ENCODE data around the gene TMCO4.

DNA sequence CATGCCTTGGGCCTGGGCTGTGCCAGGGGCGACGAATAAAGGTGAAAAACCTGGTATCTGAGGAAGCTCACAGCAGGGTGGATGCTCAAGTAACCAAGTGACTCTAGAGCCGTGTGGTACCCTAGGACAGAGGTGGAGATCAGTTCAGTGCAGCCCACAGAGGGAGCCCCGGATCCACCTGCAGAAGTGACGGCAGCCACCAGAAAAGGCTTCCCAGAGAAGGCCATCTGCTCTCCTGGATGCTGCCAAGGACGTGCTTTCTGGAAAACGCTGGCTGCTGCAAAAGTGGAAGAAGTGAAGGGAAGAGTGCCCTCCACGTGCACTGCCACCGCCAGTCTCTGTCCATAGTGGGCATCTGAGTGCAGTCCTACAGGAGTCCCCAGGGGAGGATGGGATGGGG, 27.7 kb downstream of the TMCO4 start:
- TF ChIP-seq, protein P1, sequence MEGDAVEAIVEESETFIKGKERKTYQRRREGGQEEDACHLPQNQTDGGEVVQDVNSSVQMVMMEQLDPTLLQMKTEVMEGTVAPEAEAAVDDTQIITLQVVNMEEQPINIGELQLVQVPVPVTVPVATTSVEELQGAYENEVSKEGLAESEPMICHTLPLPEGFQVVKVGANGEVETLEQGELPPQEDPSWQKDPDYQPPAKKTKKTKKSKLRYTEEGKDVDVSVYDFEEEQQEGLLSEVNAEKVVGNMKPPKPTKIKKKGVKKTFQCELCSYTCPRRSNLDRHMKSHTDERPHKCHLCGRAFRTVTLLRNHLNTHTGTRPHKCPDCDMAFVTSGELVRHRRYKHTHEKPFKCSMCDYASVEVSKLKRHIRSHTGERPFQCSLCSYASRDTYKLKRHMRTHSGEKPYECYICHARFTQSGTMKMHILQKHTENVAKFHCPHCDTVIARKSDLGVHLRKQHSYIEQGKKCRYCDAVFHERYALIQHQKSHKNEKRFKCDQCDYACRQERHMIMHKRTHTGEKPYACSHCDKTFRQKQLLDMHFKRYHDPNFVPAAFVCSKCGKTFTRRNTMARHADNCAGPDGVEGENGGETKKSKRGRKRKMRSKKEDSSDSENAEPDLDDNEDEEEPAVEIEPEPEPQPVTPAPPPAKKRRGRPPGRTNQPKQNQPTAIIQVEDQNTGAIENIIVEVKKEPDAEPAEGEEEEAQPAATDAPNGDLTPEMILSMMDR (IDR thresholded peaks at IDR 0.05): no peak
- TF ChIP-seq POLR2A (IDR thresholded peaks at IDR 0.05): no peak

Data from right lobe of liver (tissue), 4 donors.